Putamen (tissue), 1 donor: ENCODE results near the gene NPY4R2.
"Not testable (repeated sequence)": the region's sequence is repeated elsewhere in the genome, so short reads cannot be mapped to it uniquely, and the experiment has no call there.

Experiments
- DNase-seq: peaks from one replicate; pipeline ENCODE4 v3.0.0-alpha.2; 2016; ENCODE audit warnings: low spot score

Gene NPY4R2

GRCh38 chr10:47918475-47918874, at the start of gene NPY4R2:
NPY4R2 (plus strand) TSS chr10:47918662; CDS start chr10:47921988, 3,326 bp downstream.
- not testable (repeated sequence) for DNase-seq

- DNase-seq: not testable (repeated sequence)
Measured at GRCh38 chr10:47870887-47871286, 47.6 kb upstream of the NPY4R2 start.

GRCh38 chr10:47871485-47872180, 46.8 kb upstream of the NPY4R2 start:
- DNase-seq: not testable (repeated sequence)

GRCh38 chr10:47872236-47872635, 46.2 kb upstream of the NPY4R2 start:
- DNase-seq: not testable (repeated sequence)

GRCh38 chr10:47884239-47884638, 34.2 kb upstream of the NPY4R2 start:
- DNase-seq: not testable (repeated sequence)

- not testable (repeated sequence) for DNase-seq
Measured at GRCh38 chr10:47884934-47885333, 33.5 kb upstream of the NPY4R2 start.

GRCh38 chr10:47886356-47886755, 32.1 kb upstream of the NPY4R2 start:
- not testable (repeated sequence) for DNase-seq

GRCh38 chr10:47886827-47887226, 31.6 kb upstream of the NPY4R2 start:
- not testable (repeated sequence) for DNase-seq

- DNase-seq: not testable (repeated sequence)
Measured at GRCh38 chr10:47890737-47891136, 27.7 kb upstream of the NPY4R2 start.

- not testable (repeated sequence) for DNase-seq
Measured at GRCh38 chr10:47892494-47893261, 25.8 kb upstream of the NPY4R2 start.

- DNase-seq: not testable (repeated sequence)
Measured at GRCh38 chr10:47894571-47894970, 23.9 kb upstream of the NPY4R2 start.

- not testable (repeated sequence) for DNase-seq
Measured at GRCh38 chr10:47897813-47898212, 20.6 kb upstream of the NPY4R2 start.

- not testable (repeated sequence) for DNase-seq
Measured at GRCh38 chr10:47909333-47909732, 9.1 kb upstream of the NPY4R2 start.

- not testable (repeated sequence) for DNase-seq
Measured at GRCh38 chr10:47910486-47910885, 8.0 kb upstream of the NPY4R2 start.

- not testable (repeated sequence) for DNase-seq
Measured at GRCh38 chr10:47914052-47914451, 4.4 kb upstream of the NPY4R2 start.

GRCh38 chr10:47915849-47916548, 2.5 kb upstream of the NPY4R2 start:
- not testable (repeated sequence) for DNase-seq

GRCh38 chr10:47920610-47921009, 2.1 kb downstream of the NPY4R2 start:
- not testable (repeated sequence) for DNase-seq

GRCh38 chr10:47922503-47922902, 4.0 kb downstream of the NPY4R2 start:
- not testable (repeated sequence) for DNase-seq

GRCh38 chr10:47924628-47925027, 6.2 kb downstream of the NPY4R2 start:
- DNase-seq: not testable (repeated sequence)

GRCh38 chr10:47927147-47927916, 8.9 kb downstream of the NPY4R2 start:
- not testable (repeated sequence) for DNase-seq

- DNase-seq: not testable (repeated sequence)
Measured at GRCh38 chr10:47928225-47928624, 9.8 kb downstream of the NPY4R2 start.

GRCh38 chr10:47932824-47933223, 14.4 kb downstream of the NPY4R2 start:
- not testable (repeated sequence) for DNase-seq
